ENCODE data around the gene UNK. TPM values are rescaled to one million over a fixed set of nuclear protein-coding genes. Genes with fewer than 3 reads are reported as not detected.

The UNK gene
- total and polyA plus RNA-seq, 9 of the 15 experiments (the other 6 are each of a cell fraction or from before 2014, with no cell fraction given), result 12.8 to 38.6 (median 24.8) TPM

DNA sequence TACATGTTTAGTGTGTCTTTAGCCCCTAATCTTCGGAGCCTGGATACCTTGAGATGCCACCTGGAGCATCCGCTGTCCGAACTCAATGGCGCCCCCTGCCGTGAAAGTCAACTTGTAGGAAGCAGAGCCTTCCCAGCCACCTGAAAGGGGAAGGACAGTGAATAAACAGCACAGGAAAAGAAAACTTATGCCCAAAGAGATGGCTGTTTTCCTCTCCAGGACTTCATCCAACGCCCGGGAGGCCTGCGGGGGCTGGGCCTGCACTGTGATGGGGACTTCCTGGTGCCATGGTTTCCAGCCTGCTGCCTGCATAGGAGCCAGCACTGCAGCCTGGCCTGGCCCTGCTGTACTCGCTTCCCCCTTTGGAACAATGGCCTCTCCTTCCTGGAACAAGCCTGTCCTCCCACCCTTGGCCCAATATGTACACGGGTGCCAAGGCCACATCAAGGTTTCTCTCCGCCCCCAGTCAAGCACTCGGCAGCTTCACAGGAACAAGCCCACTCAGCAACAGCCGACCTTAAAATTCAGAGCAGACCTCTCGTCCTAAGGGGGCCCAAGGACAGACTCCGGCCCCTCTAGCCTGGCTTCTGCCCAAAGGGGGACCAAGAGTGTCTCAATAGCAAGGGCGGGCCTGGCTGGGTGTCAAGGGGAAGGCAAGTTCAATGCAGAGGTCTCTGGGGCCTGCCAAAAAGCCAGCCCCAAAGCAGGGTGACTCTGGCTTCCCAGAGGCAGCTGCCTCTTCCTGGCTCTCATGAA lies 64.1 kb downstream of the UNK start (continued):
- peak; percentile 56 for TF ChIP-seq ZNF592 (IDR thresholded peaks at IDR 0.05)
- TF ChIP-seq NBN (IDR thresholded peaks at IDR 0.05; ENCODE audit: low read depth), result peak; percentile 25; the same call in 1 of the 2 replicates
- no peak for TF ChIP-seq KLF10 (CRISPR knock-in tag; IDR thresholded peaks at IDR 0.05)
- no peak for TF ChIP-seq NCOA6 (IDR thresholded peaks at IDR 0.05)
- no peak for TF ChIP-seq RBM14 (IDR thresholded peaks at IDR 0.05; ENCODE audit: borderline replicate concordance, insufficient read depth, low read depth, low read length)
- TF ChIP-seq CEBPZ (IDR thresholded peaks at IDR 0.05; ENCODE audit: borderline replicate concordance, low read depth, low read length), result no peak
- TF ChIP-seq RFX1 (IDR thresholded peaks at IDR 0.05), result no peak
- TF ChIP-seq PHF20 (IDR thresholded peaks at IDR 0.05; ENCODE audit: partially characterized antibody), result no peak
- no peak for TF ChIP-seq TCF15 (CRISPR knock-in tag; IDR thresholded peaks at IDR 0.05)
- TF ChIP-seq RUNX1 (IDR thresholded peaks at IDR 0.05; ENCODE audit: low read depth), result no peak
- no peak for TF ChIP-seq ZBTB8A (IDR thresholded peaks at IDR 0.05; ENCODE audit: partially characterized antibody)
- no peak for TF ChIP-seq SRSF9 (IDR thresholded peaks at IDR 0.05; ENCODE audit: borderline replicate concordance, low read depth, low read length)
- no peak for TF ChIP-seq ZBED1 (IDR thresholded peaks at IDR 0.05)
- no peak for TF ChIP-seq ZHX1 (conservative IDR thresholded peaks at IDR 0.05; ENCODE audit: low read length)
- no peak for TF ChIP-seq GTF2E2 (tag; IDR thresholded peaks at IDR 0.05)
